CMK (cell line): Measurements from ENCODE around the gene CPA3.
A peak's percentile ranks its signal among the peaks of the same experiment; 100 is the strongest.

ENCODE experiments used
- DNase-seq: peaks from one replicate; pipeline ENCODE4 v3.0.0-alpha.2; 2010; ENCODE audit warnings: low read depth

CPA3 gene

GRCh38 chr3:148865049-148865448 lies at the start of gene CPA3:
CPA3 (plus strand) TSS chr3:148865296; CDS start chr3:148865308, 12 bp downstream.
- no peak for DNase-seq

GRCh38 chr3:148815316-148816110 lies 49.6 kb upstream of the CPA3 start:
- DNase-seq: no peak

DNA sequence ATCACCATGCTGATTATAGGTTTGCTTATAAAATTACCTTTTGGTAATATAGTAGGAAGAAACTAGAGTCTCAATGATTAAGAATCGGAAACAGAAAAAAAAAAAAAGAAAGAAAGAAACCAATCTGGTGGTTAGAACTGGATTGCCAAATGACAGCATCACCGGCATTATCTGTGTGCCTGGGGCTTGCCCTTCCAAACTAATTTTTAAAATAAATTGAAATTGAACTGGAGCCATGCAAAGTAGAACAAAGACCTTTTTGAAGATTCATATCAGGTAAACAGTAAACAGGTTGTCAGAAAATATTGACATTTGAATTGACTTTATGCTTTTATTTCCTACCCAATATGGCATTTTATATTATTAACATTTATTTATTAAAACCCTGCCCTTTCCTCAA lies 48.7 kb upstream of the CPA3 start:
- DNase-seq: no peak

GRCh38 chr3:148816981-148817525 lies 48.0 kb upstream of the CPA3 start:
- DNase-seq: no peak

GRCh38 chr3:148820361-148821245 lies 44.5 kb upstream of the CPA3 start:
- no peak for DNase-seq

DNA sequence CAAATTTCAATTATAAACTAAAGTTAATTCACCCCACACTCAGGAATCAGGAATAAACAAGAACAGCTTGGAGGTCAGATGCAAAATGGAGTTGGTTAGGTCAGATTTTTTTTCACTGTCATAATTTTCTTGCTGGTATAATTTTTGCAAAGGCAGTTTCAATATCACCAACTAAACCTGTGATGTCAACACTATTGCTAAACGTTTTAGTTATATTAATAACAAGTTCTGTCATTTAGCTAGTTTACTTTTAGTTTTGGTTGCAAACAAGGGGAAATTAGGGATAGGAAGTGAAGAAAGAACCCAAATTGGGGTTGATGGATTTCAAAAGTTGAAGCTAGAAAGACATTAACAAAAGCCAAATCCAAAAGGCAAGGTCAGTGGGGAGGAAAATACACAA lies 42.1 kb upstream of the CPA3 start:
- no peak for DNase-seq

GRCh38 chr3:148825476-148825875 lies 39.6 kb upstream of the CPA3 start:
- DNase-seq: no peak

DNA sequence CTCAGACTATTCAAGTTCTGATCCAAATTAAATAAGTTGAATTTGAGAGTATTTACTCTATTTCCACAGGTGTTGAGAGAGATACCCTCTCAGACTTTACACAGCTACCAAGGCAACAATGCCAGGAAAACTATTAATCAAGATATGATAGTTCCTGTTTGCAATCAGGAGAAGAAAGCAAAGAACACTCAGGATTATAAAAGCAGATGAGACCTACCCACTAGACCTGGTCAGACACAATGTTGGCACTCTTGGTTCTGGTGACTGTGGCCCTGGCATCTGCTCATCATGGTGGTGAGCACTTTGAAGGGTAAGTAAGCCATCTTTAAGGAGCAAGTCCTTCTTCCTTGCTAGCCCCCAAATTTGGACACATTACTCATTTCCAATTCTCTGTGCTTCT lies 37.5 kb upstream of the CPA3 start, which contains the start of gene CPB1:
Gene CPB1 (plus strand): TSS at position 227 of the 400 bp plus-strand sequence. CDS start 13 bp downstream, at position 240.
- DNase-seq: no peak

- no peak for DNase-seq
These were observed 36.9 kb upstream of the CPA3 start for GRCh38 chr3:148828136-148828690.

DNA sequence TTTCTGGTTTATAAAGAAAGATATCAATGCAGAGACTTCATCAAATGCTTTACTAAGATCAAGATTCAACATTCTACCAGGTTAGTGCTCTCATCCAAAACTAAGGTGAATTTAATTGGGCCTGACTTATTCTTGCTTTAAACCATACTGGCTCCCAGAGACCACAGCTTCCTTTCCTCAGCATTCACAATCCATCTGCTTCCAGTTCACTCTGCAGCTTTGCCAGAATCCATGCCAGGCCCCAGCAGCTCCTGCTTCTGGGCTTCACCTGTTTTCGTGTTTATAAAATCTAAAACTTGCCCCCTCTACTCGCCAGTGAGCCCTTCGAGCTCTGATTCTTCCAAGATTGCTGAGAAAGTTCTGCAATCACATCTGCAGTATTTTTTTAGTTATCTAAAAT lies 35.2 kb upstream of the CPA3 start:
- DNase-seq: no peak

- no peak for DNase-seq
These were observed 31.9 kb upstream of the CPA3 start for GRCh38 chr3:148833223-148833622.

DNA sequence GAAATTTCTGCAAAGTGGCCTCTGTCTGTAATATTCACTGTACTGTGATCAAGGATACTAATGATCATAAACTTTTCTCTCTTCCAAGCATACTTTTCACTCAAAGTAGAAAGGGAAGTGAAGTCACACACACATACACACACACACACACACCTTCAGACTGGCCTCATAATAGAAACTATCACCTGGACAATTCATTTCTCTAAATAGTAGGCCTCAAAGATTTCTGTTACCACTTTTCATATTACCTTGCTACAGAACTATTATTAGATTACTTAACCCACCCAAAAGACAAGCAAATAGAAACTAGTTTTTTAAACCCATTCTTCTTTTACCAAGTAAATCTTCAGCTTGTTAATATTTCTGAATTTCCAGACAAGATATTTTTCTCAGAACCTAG lies 25.3 kb upstream of the CPA3 start:
- DNase-seq: no peak

DNA sequence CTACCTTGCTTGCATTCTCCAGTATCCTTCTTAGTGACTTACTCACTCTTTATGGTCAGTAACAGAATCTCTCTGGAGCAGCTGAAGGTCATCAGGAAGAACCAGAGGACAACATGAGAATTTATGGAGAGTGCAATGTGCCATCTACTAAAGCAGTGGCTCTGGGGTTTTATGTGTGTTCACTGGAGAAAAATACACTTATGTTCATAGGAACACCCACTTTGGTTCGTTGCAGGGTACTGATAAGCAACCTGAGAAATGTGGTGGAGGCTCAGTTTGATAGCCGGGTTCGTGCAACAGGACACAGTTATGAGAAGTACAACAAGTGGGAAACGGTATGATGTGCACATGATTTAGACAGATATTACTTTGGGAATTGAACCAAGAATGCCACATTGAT lies 24.6 kb upstream of the CPA3 start:
- DNase-seq: peak; percentile 27

DNA sequence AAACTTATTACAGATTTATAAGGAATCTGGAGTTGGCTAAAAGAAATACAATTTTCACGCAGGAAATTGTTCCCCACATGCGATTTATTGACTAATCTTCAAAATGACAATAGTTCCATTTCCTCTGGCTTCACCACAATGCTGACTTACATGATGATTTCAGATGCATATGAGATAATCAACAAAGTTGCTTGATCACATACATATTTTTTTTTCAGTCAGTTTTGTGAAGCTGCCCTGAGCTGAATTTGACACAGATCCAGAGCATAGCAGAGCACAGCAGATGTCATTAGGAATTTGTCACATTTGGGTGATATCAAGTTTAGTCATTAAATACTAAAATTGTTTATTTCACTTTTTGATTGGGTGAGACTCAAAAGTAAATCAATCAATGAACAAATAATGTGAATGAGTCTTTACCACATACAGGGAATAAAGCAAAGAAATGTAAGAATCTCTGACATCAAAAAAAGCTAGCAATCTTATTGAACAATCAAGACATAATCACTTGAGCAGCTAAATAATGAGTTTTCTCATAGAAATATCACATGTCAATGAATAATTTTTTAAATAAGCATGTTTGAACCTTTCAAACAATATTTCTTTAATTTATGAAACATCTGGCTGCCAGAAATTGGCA lies 19.2 kb upstream of the CPA3 start:
- DNase-seq: no peak

DNA sequence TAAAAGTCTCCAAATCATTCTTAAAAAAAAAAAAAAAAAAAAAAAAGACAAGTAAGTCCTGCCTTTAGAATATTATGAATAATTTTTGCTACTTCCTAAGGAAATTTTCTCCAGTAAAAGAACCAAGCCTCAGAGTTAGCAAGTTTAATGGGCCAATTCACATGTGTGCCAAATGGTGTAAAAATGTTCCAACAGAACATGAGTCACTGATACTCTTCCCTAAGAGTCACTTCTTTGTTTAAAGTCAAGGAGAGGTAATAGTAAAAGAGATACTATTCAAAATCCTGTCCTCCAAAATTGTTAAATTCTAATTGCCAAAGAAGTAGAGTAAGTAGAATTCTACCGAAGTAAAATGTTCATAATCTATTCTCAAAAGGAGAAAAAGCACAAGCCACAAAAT lies 17.7 kb upstream of the CPA3 start:
- no peak for DNase-seq

DNA sequence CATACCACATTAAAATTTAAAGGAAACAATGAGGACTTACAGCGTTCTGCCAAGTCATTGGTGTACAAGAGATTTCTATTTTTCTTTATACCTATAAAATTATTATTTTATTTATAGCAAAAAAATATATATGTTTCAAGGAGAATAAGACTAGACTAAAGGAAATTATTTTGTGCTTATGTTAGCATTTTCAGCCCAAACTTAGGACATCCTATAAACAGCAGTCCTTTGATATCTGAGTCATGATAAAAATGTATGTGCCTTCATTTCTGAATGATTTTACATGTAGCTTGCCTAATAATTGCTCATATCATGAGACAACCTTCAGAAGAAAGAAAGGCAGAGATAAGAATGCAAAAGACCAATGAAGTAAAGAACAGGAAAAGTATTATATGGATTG lies 16.7 kb upstream of the CPA3 start:
- DNase-seq: no peak

DNA sequence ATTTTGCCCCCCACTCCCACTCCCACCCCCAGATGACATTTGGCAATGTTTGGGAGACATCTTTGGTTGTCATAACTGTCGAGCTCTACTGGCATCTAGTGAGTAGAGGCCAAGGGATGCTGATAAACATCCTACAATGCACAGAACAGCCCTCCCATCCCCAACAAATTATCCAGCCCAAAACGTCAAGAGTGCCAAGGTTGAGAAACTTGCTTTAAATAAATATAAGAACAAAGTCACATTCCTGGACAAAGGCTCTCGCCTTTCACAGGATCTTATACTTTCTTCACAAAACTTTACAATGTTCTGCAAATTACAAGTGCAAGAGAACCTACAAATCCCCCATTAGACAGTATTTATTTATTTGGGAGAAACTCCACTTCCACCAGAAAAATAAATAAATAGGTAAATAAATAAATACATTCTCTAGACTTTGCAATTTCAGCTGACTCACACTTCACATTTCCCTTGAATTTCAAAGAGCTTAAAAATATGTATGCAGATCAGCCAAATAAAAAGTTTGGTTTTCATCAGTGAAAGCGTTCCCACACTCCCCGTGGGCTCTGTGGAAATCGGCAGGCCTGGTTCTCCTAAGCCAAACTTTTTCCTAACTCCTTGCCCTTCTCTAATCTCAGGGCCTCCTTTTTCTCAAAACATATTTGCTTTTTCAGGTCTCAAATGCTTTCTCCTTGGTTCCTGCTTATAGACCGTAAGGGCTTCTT lies 12.7 kb upstream of the CPA3 start:
- DNase-seq: no peak

DNA sequence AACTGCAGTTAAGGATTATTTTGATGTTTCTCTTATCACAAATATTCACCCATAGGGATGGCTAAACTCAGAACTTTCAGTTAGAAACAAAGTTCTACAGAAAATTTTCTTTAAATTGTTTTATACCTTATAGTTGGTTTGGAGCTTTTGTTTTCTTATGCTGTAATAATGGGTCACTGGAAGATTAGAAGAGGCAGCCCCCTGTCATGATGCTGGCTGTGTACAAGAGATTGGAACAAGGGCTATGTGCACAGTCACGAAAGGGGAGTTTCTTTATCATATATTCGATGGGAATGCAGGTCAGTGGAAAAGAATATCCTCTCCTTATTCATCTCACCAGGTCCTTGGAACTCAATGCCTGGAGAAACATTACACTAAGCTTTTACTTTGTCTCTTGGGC lies 12.0 kb upstream of the CPA3 start:
- no peak for DNase-seq

DNA sequence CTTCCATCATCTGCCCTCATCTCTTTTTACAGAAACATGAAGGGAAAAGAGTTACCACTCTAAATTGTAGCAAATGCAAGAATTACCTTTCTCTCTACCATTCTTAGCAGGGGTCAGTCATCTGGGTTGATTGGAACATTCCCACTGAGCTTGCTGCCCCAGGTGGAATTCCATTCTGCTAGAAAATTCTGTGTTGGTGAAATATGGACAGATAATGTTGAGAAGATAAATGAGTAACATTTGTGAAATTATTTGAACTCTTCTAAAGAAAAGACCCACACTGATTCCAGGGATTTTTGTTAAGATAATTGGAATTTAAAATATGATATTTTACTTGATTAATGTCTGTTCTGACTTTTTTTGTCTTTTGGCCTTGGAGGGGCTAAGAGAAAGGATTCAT lies 11.0 kb upstream of the CPA3 start:
- no peak for DNase-seq

GRCh38 chr3:148856384-148856783 lies 8.7 kb upstream of the CPA3 start:
- no peak for DNase-seq

DNA sequence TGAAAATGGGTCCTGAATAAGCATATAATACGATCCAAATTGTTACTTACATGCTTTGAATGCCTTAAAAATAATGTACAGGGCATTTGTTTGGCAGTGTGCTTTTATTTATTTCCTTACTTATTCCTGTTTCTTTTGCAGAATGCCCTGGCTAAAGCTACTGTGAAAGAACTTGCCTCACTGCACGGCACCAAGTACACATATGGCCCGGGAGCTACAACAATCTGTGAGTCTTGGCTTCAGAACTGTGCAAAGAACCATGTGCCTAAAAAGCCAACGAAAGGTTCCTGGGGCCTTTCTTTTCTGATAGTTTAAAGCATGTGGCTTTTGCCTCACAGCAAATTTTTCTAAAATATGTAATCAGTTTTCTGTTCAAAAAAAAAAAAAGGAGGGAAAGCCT lies 7.8 kb upstream of the CPA3 start:
- no peak for DNase-seq
